HG02642 (cell line): ENCODE measurements around the gene ILF3.
"Not testable (repeated sequence)": the region's sequence is repeated elsewhere in the genome, so short reads cannot be mapped to it uniquely, and the experiment has no call there.

Experiments
- ATAC-seq: cut with Tn5 transposase; IDR thresholded peaks from one replicate; pipeline ENCODE4 v1.9.1; 2021; ENCODE audit warnings: mild to moderate bottlenecking; ENCODE audit not compliant: unreplicated experiment, poor library complexity

ILF3 gene

GRCh38 chr19:10641248-10641647 lies 12.9 kb upstream of the ILF3 start:
- ATAC-seq, result no peak

GRCh38 chr19:10642473-10643171 lies 11.5 kb upstream of the ILF3 start:
- no peak for ATAC-seq

GRCh38 chr19:10643172-10643967 lies 10.8 kb upstream of the ILF3 start:
- no peak for ATAC-seq

GRCh38 chr19:10643968-10644259 lies 10.2 kb upstream of the ILF3 start:
- ATAC-seq, result no peak

- no peak for ATAC-seq
Observed at GRCh38 chr19:10644260-10645007, 9.7 kb upstream of the ILF3 start.

GRCh38 chr19:10646456-10647159 lies 7.5 kb upstream of the ILF3 start:
- ATAC-seq, result no peak

- no peak for ATAC-seq
Observed at GRCh38 chr19:10648360-10648759, 5.8 kb upstream of the ILF3 start.

GRCh38 chr19:10651851-10652250 lies 2.3 kb upstream of the ILF3 start:
- ATAC-seq, result no peak

GRCh38 chr19:10653482-10653731 lies 739 bp upstream of the ILF3 start:
- ATAC-seq, result no peak

GRCh38 chr19:10654610-10655456 lies 687 bp downstream of the ILF3 start:
- ATAC-seq, result peak; percentile 28

GRCh38 chr19:10655457-10656312 lies 1.5 kb downstream of the ILF3 start:
- ATAC-seq, result no peak

GRCh38 chr19:10660346-10660745 lies 6.2 kb downstream of the ILF3 start:
- ATAC-seq, result no peak

GRCh38 chr19:10661946-10662345 lies 7.8 kb downstream of the ILF3 start:
- no peak for ATAC-seq

- ATAC-seq, result no peak
Observed at GRCh38 chr19:10662384-10663251, 8.5 kb downstream of the ILF3 start.

GRCh38 chr19:10663252-10663563 lies 9.1 kb downstream of the ILF3 start:
- not testable (repeated sequence) for ATAC-seq

GRCh38 chr19:10667867-10668266 lies 13.7 kb downstream of the ILF3 start:
- no peak for ATAC-seq

- no peak for ATAC-seq
Observed at GRCh38 chr19:10669246-10669645, 15.1 kb downstream of the ILF3 start.

- no peak for ATAC-seq
Observed at GRCh38 chr19:10670182-10670581, 16.0 kb downstream of the ILF3 start.
